OCI-LY7 (cell line): ENCODE results near the gene ENOPH1. TPM values are rescaled to one million over a fixed set of nuclear protein-coding genes. Genes with fewer than 3 reads are reported as not detected.
"Not testable (repeated sequence)": the region's sequence is repeated elsewhere in the genome, so short reads cannot be mapped to it uniquely, and the experiment has no call there.

Source experiments
- BruUV-seq: library from RNA; stranded (reverse); fragments of 400-500 nt; replicated peaks from 2 replicates; lab custom pipeline; 2021; lab: Mats Ljungman, UMichigan
- CTCF ChIA-PET: fragments of 300-600 bp; sonication (Branson Sonifier 250); formaldehyde crosslinking; loops from one replicate; lab custom pipeline; 2022; ENCODE audit warnings: antibody characterized with exemption; ENCODE audit not compliant: unreplicated experiment; lab: Charles Lee
- POLR2A ChIA-PET: fragments of 300-600 bp; sonication (Branson Sonifier 250); formaldehyde crosslinking; loops from one replicate; lab custom pipeline; 2022; ENCODE audit warnings: antibody characterized with exemption; lab: Charles Lee
- DNase-seq: peaks from one replicate; pipeline ENCODE4 v3.0.0-alpha.2; 2015; ENCODE audit warnings: low spot score
- H2AFZ ChIP-seq: fragments of 200-600 bp; sonication (generic), shearing (Covaris generic); 2 replicates; pipeline ENCODE4 v1.6.1; 2014; ENCODE audit warnings: mild to moderate bottlenecking, antibody characterized with exemption, low read length, moderate library complexity
- H3K27ac ChIP-seq: fragments of 200-600 bp; sonication (generic); 2 replicates; pipeline ENCODE4 v1.5.1; 2014; ENCODE audit warnings: mixed run types, low read depth, mild to moderate bottlenecking, moderate library complexity, low read length, inconsistent platforms; ENCODE audit not compliant: poor library complexity, severe bottlenecking
- H3K36me3 ChIP-seq: fragments of 200-600 bp; sonication (generic); 2 replicates; pipeline ENCODE4 v1.6.1; 2014; ENCODE audit warnings: mild to moderate bottlenecking, antibody characterized with exemption, low read length, moderate library complexity, mixed read lengths; ENCODE audit not compliant: insufficient read depth
- H3K4me1 ChIP-seq: fragments of 200-600 bp; sonication (generic); 2 replicates; pipeline ENCODE4 v1.5.1; 2014; ENCODE audit warnings: mild to moderate bottlenecking, low read length; ENCODE audit not compliant: insufficient read depth, poor library complexity, severe bottlenecking
- H3K4me2 ChIP-seq: fragments of 200-600 bp; sonication (generic); 2 replicates; pipeline ENCODE4 v1.6.1; 2014; ENCODE audit warnings: mild to moderate bottlenecking, low read length
- H3K4me3 ChIP-seq: fragments of 200-600 bp; sonication (generic); 2 replicates; pipeline ENCODE4 v1.5.1; 2014; ENCODE audit warnings: mild to moderate bottlenecking, low read depth, low read length; ENCODE audit not compliant: poor library complexity, severe bottlenecking
- H3K79me2 ChIP-seq: fragments of 200-600 bp; sonication (generic); 2 replicates; pipeline ENCODE4 v1.6.1; 2016; ENCODE audit warnings: low read depth, mild to moderate bottlenecking, low read length, moderate library complexity, mixed read lengths; ENCODE audit not compliant: insufficient read depth
- H3K9me2 ChIP-seq: fragments of 200-600 bp; sonication (generic); 2 replicates; pipeline ENCODE4 v1.6.1; 2016; ENCODE audit warnings: mild to moderate bottlenecking, low read length, mixed read lengths; ENCODE audit not compliant: insufficient read depth
- H3K9me3 ChIP-seq: fragments of 200-600 bp; sonication (generic); 2 replicates; pipeline ENCODE4 v1.6.1; 2014; ENCODE audit warnings: mild to moderate bottlenecking, mixed run types, low read length, mixed read lengths
- H4K20me1 ChIP-seq: fragments of 200-600 bp; sonication (generic); 2 replicates; pipeline ENCODE4 v1.6.1; 2014; ENCODE audit warnings: mild to moderate bottlenecking, antibody characterized with exemption, low read length, moderate library complexity, mixed read lengths; ENCODE audit not compliant: insufficient read depth
- CTCF ChIP-seq: fragments of 200-600 bp; sonication (generic); conservative IDR thresholded peaks from 2 replicates; pipeline ENCODE4 v1.5.1; 2014; ENCODE audit warnings: mild to moderate bottlenecking, antibody characterized with exemption, low read length, moderate library complexity, mixed read lengths
- EZH2phosphoT487 ChIP-seq: fragments of 200-600 bp; sonication (generic); IDR thresholded peaks from 2 replicates; pipeline ENCODE4 v1.6.1; 2018; ENCODE audit warnings: low read depth, borderline replicate concordance, mild to moderate bottlenecking, mixed run types, antibody characterized with exemption, low read length, moderate library complexity, mixed read lengths
- intact Hi-C: fragments of 100-400 bp; cut with micrococcal nuclease; formaldehyde crosslinking; loops from one replicate; pipeline ENCODE4 v1.10.0; 2022; ENCODE audit not compliant: unreplicated experiment
- total RNA-seq, 2 experiments: library from RNA; depleted of rRNA in 1 of 2; stranded (reverse); fragments of >200 nt in 1 of 2; shearing (Covaris generic) in 1 of 2; gene quantifications; 2 replicates each; pipeline ENCODE4 v1.2.3, GENCODE V29; 2014 to 2022

Gene ENOPH1
- total RNA-seq, 2 experiments from 2014 or later: 58.7 to 70.2 TPM

GRCh38 chr4:82402196-82402775 lies 28.1 kb upstream of the ENOPH1 start:
- TF ChIP-seq EZH2phosphoT487 (no peak), CTCF (no peak)
- CTCF ChIA-PET: no interaction called here
- Histone ChIP-seq H3K4me3 (no peak overlapping the region), H3K9me3 (no peaks in the 10 kb centered on the region), H3K4me1 (no peaks in the 10 kb centered on the region), H3K36me3 (no peaks in the 10 kb centered on the region), H3K79me2 (no peaks in the 10 kb centered on the region), H3K4me2 (no peak overlapping the region), H3K27ac (no peak overlapping the region), H3K9me2 (no peaks in the 10 kb centered on the region), H4K20me1 (no peaks in the 10 kb centered on the region), H2AFZ (no peak overlapping the region)
- intact Hi-C loops: no loop called here
- DNase-seq: no peak
- POLR2A ChIA-PET: no interaction called here
- no TSS peak for BruUV-seq

- Histone ChIP-seq H3K9me2 (no peaks in the 10 kb centered on the region), H3K36me3 (no peaks in the 10 kb centered on the region), H3K27ac (no peak overlapping the region), H4K20me1 (no peaks in the 10 kb centered on the region), H3K4me1 (no peaks in the 10 kb centered on the region), H3K79me2 (no peaks in the 10 kb centered on the region), H2AFZ (no peak overlapping the region), H3K4me3 (no peak overlapping the region), H3K4me2 (no peak overlapping the region), H3K9me3 (no peaks in the 10 kb centered on the region)
- TF ChIP-seq CTCF (no peak), EZH2phosphoT487 (no peak)
- BruUV-seq: no TSS peak
- ChIA-PET POLR2A (no interaction called here), CTCF (no interaction called here)
- DNase-seq: no peak
- intact Hi-C loops: no loop called here
These were observed 26.7 kb upstream of the ENOPH1 start for GRCh38 chr4:82403725-82404124.

GRCh38 chr4:82415061-82415460 lies 15.3 kb upstream of the ENOPH1 start:
- CTCF ChIA-PET: interaction anchor here (1.3 kb wide), 1 partner anchor 25 kb away, joined by 4 read pairs; no protein-coding TSS in a partner anchor
- POLR2A ChIA-PET: interaction anchor here (0.7 to 2.1 kb wide), 2 partner anchors 9 to 14 kb away, joined by 3 to 6 read pairs; no protein-coding TSS in a partner anchor

More at GRCh38 chr4:82415061-82415460, 15.3 kb upstream of the ENOPH1 start:
- H3K36me3 ChIP-seq, H3K9me3 ChIP-seq, H3K4me3 ChIP-seq, H4K20me1 ChIP-seq, BruUV-seq, H2AFZ ChIP-seq, intact Hi-C loops, H3K4me2 ChIP-seq, H3K9me2 ChIP-seq, DNase-seq, H3K27ac ChIP-seq, H3K4me1 ChIP-seq, H3K79me2 ChIP-seq: not testable (repeated sequence)
